HepG2 (cell line): ENCODE data around the gene AIDA. TPM values are rescaled to one million over a fixed set of nuclear protein-coding genes. Genes with fewer than 3 reads are reported as not detected.

Experiments
- ASH2L ChIP-seq: fragments of 300-600, 200-600 bp; sonication (generic); IDR thresholded peaks from 2 replicates; pipeline ENCODE4 v1.7.0; 2017; ENCODE audit warnings: low read depth, mild to moderate bottlenecking, moderate library complexity, mixed read lengths, low read length; ENCODE audit not compliant: insufficient read length
- EP300 ChIP-seq, 3 experiments: sonication (generic) in 1 of 3; formaldehyde crosslinking in 1 of 3; IDR thresholded peaks; 2 replicates each; pipeline versions ENCODE4 v1.5.1 to v1.6.1; 2011 to 2020; ENCODE audit warnings: low read depth in 2 of 3, low read length in 2 of 3, borderline replicate concordance in 1 of 3, improper control_type of control experiment in 1 of 3, mild to moderate bottlenecking in 1 of 3, missing genetic modification reagents in 1 of 3, moderate library complexity in 1 of 3
- HNRNPL ChIP-seq: fragments of 200-400 bp; formaldehyde crosslinking; IDR thresholded peaks from 2 replicates; pipeline ENCODE4 v1.6.1; 2017; ENCODE audit warnings: mild to moderate bottlenecking, low read depth, low read length
- KDM4B ChIP-seq: sonication (generic); formaldehyde crosslinking; IDR thresholded peaks from 2 replicates; pipeline ENCODE4 v1.4.0; 2020; ENCODE audit warnings: missing genetic modification reagents
- KDM5B ChIP-seq: sonication (generic); formaldehyde crosslinking; IDR thresholded peaks from 2 replicates; pipeline ENCODE4 v1.4.0; 2020; ENCODE audit warnings: missing genetic modification reagents, mild to moderate bottlenecking, borderline replicate concordance
- MYC ChIP-seq: sonication (generic); formaldehyde crosslinking; IDR thresholded peaks from 2 replicates; pipeline ENCODE4 v1.9.0; 2021; ENCODE audit warnings: missing genetic modification reagents, borderline replicate concordance
- NAIF1 ChIP-seq: sonication (generic); formaldehyde crosslinking; IDR thresholded peaks from 2 replicates; pipeline ENCODE4 v1.5.0; 2020; ENCODE audit warnings: mild to moderate bottlenecking, missing genetic modification reagents, borderline replicate concordance
- NR2F1 ChIP-seq, 2 experiments: fragments of 450-650 bp in 1 of 2; formaldehyde crosslinking in 1 of 2; IDR thresholded peaks; 2 replicates each; pipeline versions ENCODE4 v1.5.0 to v1.6.1; 2016 to 2020; ENCODE audit warnings: mild to moderate bottlenecking in 1 of 2, missing compliant biosample characterization in 1 of 2, missing genetic modification reagents in 1 of 2, moderate library complexity in 1 of 2
- POLR2A ChIP-seq, 2 experiments: IDR thresholded peaks; 2 replicates each; pipeline ENCODE4 v1.6.1; 2011; ENCODE audit warnings: low read depth in 2 of 2, low read length in 2 of 2, mild to moderate bottlenecking in 1 of 2, moderate library complexity in 1 of 2; ENCODE audit not compliant: insufficient read depth in 1 of 2
- RBM22 ChIP-seq: fragments of 200-400 bp; formaldehyde crosslinking; optimal IDR thresholded peaks from 2 replicates; pipeline ENCODE3; 2017; ENCODE audit warnings: mild to moderate bottlenecking, low read length, moderate library complexity
- RFX5 ChIP-seq: IDR thresholded peaks from 2 replicates; pipeline ENCODE4 v1.6.1; 2011; ENCODE audit warnings: low read depth, low read length, improper control_type of control experiment
- SCMH1 ChIP-seq: sonication (generic); formaldehyde crosslinking; IDR thresholded peaks from 2 replicates; pipeline ENCODE4 v1.9.0; 2021; ENCODE audit warnings: missing genetic modification reagents, mild to moderate bottlenecking, borderline replicate concordance
- SYNCRIP ChIP-seq: fragments of 200-400 bp; formaldehyde crosslinking; IDR thresholded peaks from 2 replicates; pipeline ENCODE4 v1.6.1; 2018; ENCODE audit warnings: mild to moderate bottlenecking, low read depth, low read length; ENCODE audit not compliant: insufficient read depth
- TBP ChIP-seq: sonication (generic); formaldehyde crosslinking; IDR thresholded peaks from 2 replicates; pipeline ENCODE4 v1.5.0; 2020; ENCODE audit warnings: missing genetic modification reagents
- ZFP36 ChIP-seq: fragments of 150-350 bp; IDR thresholded peaks from 2 replicates; pipeline ENCODE4 v1.6.1; 2018; ENCODE audit warnings: borderline replicate concordance, low read length, low read depth; ENCODE audit not compliant: partially characterized antibody
- ZFP37 ChIP-seq: sonication (generic); formaldehyde crosslinking; IDR thresholded peaks from 2 replicates; pipeline ENCODE4 v1.4.0; 2020; ENCODE audit warnings: missing genetic modification reagents, borderline replicate concordance
- ZMYM2 ChIP-seq: sonication (generic); formaldehyde crosslinking; IDR thresholded peaks from 2 replicates; pipeline ENCODE4 v1.8.0; 2022; ENCODE audit warnings: mild to moderate bottlenecking, missing genetic modification reagents
- ZNF614 ChIP-seq: IDR thresholded peaks from 2 replicates; pipeline ENCODE4 v1.6.1; 2018; ENCODE audit warnings: missing biosample characterization, missing genetic modification reagents, inconsistent platforms, borderline replicate concordance
- polyA plus RNA-seq, 8 experiments: library from polyadenylated mRNA; depleted of rRNA in 3 of 8; stranded (reverse) in 7 of 8; unstranded in 1 of 8; fragments of >200 nt; fragmentation: Illumina TruSeq in 4 of 8; extraction: Trizol in 4 of 8; gene quantifications; 2 replicates each; pipeline versions ENCODE4 v1.2.1 to v1.2.3, GENCODE V29; 2011 to 2016; ENCODE audit warnings: low read depth in 4 of 8, missing spikeins in 1 of 8, mixed read lengths in 1 of 8; ENCODE audit not compliant: insufficient read depth in 1 of 8
- total RNA-seq, 5 experiments: library from RNA; depleted of rRNA; stranded (reverse); fragments of >200 nt; fragmentation: Illumina TruSeq; extraction: Trizol; gene quantifications; 2 replicates each; pipeline ENCODE4 v1.2.3, GENCODE V29; 2016; ENCODE audit warnings: low read depth in 1 of 5
- TF ChIP-seq, protein P1 (sequence below): sonication (generic); formaldehyde crosslinking; IDR thresholded peaks from 2 replicates; pipeline ENCODE4 v1.5.1; 2020; ENCODE audit warnings: missing genetic modification reagents, mild to moderate bottlenecking, borderline replicate concordance
- TF ChIP-seq, protein P2 (sequence below): sonication (generic); formaldehyde crosslinking; IDR thresholded peaks from 2 replicates; pipeline ENCODE4 v1.5.0; 2020; ENCODE audit warnings: missing genetic modification reagents, mild to moderate bottlenecking, borderline replicate concordance
- TF ChIP-seq, protein P3 (sequence below): sonication (generic); formaldehyde crosslinking; IDR thresholded peaks from 2 replicates; pipeline ENCODE4 v1.4.0; 2020; ENCODE audit warnings: missing genetic modification reagents
- TF ChIP-seq, protein P4 (sequence below): sonication (generic); formaldehyde crosslinking; IDR thresholded peaks from 2 replicates; pipeline ENCODE4 v1.8.1; 2023; ENCODE audit warnings: mild to moderate bottlenecking, missing genetic modification reagents, borderline replicate concordance
- TF ChIP-seq, protein P5 (sequence below): IDR thresholded peaks from 2 replicates; pipeline ENCODE4 v1.6.1; 2016; ENCODE audit warnings: missing biosample characterization, missing genetic modification reagents, low read depth

AIDA gene
- total and polyA plus RNA-seq, 2 of the 13 experiments (the other 11 are each of a cell fraction or from before 2014, with no cell fraction given), result 17.5 to 35.4 TPM

DNA sequence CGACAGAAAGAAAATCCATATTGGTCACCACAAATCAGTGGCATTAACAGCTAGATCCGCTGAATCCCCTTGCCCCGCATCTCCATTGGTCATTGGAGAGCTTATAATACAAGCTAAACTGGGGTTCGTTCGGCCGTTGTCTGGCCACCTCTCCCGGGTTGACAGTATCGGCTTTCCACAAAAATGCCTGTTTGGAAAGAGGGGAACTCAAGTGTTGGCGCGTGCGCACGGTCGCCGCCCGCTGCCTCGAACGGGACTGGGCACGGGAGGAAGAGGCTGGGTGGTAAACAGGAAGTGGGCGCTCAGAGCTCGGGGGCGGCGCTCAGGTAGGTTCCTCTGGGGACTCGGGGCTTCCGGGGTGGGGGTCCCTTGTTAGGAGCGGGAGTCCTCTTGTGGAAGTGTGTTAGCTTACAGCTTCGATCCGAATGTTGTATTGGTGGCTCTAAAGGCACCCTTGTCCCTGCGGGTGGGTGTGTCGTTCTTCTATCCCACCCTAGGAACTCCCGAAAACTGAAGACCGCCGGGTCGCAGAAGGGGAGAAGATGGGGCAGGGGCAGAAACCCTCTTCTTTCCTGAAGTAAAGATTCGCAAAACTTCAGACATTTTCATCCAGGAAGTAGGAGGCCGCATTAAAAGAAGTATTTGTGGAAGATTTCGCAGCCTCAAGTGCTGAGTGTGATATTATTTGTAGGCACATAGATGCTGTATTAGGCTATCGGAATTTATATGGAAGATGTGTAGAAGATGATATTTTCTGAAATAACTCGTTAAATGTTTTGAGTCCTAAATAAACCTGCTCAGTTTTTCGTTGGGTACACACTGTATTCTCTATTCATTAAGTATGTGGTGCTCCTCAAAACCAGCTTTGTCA, 1.0 kb upstream of the AIDA start (continued):
- TF ChIP-seq, protein P1, sequence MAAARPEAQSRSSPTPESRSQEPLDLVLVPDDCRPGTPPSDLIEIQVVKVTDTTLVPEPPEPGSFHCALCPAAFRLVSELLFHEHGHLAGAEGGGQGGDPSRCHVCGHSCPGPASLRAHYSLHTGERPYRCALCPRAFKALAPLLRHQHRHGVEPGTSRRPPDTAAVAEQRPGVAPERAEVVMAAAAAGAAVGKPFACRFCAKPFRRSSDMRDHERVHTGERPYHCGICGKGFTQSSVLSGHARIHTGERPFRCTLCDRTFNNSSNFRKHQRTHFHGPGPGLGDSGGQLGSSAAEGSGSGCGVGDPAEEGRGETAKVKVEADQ (CRISPR knock-in tag), result peak; percentile 67; the same call in 1 of the 2 replicates
- no peak for TF ChIP-seq SCMH1 (CRISPR knock-in tag)
- TF ChIP-seq, protein P2, sequence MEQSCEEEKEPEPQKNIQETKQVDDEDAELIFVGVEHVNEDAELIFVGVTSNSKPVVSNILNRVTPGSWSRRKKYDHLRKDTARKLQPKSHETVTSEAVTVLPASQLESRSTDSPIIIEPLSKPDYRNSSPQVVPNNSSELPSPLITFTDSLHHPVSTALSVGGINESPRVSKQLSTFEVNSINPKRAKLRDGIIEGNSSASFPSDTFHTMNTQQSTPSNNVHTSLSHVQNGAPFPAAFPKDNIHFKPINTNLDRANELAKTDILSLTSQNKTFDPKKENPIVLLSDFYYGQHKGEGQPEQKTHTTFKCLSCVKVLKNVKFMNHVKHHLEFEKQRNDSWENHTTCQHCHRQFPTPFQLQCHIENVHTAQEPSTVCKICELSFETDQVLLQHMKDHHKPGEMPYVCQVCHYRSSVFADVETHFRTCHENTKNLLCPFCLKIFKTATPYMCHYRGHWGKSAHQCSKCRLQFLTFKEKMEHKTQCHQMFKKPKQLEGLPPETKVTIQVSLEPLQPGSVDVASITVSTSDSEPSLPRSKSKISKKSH (CRISPR knock-in tag), result no peak
- TF ChIP-seq, protein P3, sequence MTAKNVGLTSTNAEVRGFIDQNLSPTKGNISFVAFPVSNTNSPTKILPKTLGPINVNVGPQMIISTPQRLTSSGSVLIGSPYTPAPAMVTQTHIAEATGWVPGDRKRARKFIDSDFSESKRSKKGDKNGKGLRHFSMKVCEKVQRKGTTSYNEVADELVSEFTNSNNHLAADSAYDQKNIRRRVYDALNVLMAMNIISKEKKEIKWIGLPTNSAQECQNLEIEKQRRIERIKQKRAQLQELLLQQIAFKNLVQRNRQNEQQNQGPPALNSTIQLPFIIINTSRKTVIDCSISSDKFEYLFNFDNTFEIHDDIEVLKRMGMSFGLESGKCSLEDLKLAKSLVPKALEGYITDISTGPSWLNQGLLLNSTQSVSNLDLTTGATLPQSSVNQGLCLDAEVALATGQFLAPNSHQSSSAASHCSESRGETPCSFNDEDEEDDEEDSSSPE (CRISPR knock-in tag), result no peak; the same call in 1 of the 2 replicates
- TF ChIP-seq KDM4B (CRISPR knock-in tag), result 0 out of 2 replicates have a peak, but pooled peaks have one; percentile 17
- TF ChIP-seq RBM22, result peak; percentile 73
- TF ChIP-seq ZFP37, result no peak
- no peak for TF ChIP-seq TBP (CRISPR knock-in tag)
- TF ChIP-seq ASH2L, result peak; percentile 80
- TF ChIP-seq, protein P4, sequence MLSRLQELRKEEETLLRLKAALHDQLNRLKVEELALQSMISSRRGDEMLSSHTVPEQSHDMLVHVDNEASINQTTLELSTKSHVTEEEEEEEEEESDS (CRISPR knock-in tag), result no peak
- TF ChIP-seq ZMYM2, result no peak
- TF ChIP-seq SYNCRIP, result no peak
- TF ChIP-seq ZNF614 (CRISPR knock-in tag), result no peak
- TF ChIP-seq KDM5B (CRISPR knock-in tag), result no peak
- no peak for TF ChIP-seq NR2F1 (CRISPR knock-in tag; IDR thresholded peaks at IDR 0.05)
- no peak for TF ChIP-seq NAIF1 (CRISPR knock-in tag)
- TF ChIP-seq ZFP36, result no peak
- TF ChIP-seq EP300 (IDR thresholded peaks at IDR 0.05; ENCODE audit: low read depth in 2 of 2, low read length in 2 of 2), result peak in 1 of 2 experiments; percentile 28; a peak in 1 of 4 replicates
- TF ChIP-seq EP300 (CRISPR knock-in tag; IDR thresholded peaks at IDR 0.05; ENCODE audit: borderline replicate concordance), result no peak
- TF ChIP-seq MYC (CRISPR knock-in tag), result no peak
- TF ChIP-seq, protein P5, sequence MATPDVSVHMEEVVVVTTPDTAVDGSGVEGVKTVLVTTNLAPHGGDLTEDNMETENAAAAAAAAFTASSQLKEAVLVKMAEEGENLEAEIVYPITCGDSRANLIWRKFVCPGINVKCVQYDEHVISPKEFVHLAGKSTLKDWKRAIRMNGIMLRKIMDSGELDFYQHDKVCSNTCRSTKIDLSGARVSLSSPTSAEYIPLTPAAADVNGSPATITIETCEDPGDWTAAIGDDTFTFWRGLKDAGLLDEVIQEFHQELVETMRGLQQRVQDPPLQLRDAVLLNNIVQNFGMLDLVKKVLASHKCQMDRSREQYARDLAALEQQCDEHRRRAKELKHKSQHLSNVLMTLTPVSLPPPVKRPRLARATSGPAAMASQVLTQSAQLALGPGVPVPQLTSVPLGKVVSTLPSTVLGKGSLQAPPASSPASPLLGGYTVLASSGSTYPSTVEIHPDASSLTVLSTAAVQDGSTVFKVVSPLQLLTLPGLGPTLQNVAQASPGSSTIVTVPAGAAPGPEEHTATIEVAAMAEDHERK (CRISPR knock-in tag), result no peak
- no peak for TF ChIP-seq RFX5
- TF ChIP-seq HNRNPL, result 0 out of 2 replicates have a peak, but pooled peaks have one; percentile 51
- TF ChIP-seq POLR2A (IDR thresholded peaks at IDR 0.05; ENCODE audit: insufficient read depth in 1 of 2, low read depth in 2 of 2, low read length in 2 of 2), result peak; percentile 59 to 65; a peak in 3 of 4 replicates
